Cardiac atrium fibroblast (primary cell): ENCODE measurements around the gene PDE3A. TPM values are rescaled to one million over a fixed set of nuclear protein-coding genes. Genes with fewer than 3 reads are reported as not detected.

Experiments
- total RNA-seq: library from RNA; depleted of rRNA; stranded (reverse); fragments of >200 nt; gene quantifications from 2 replicates; pipeline ENCODE4 v1.2.3, GENCODE V29; 2015

PDE3A gene
- total RNA-seq = 22.9 and 28.0 TPM in 2 replicates

DNA sequence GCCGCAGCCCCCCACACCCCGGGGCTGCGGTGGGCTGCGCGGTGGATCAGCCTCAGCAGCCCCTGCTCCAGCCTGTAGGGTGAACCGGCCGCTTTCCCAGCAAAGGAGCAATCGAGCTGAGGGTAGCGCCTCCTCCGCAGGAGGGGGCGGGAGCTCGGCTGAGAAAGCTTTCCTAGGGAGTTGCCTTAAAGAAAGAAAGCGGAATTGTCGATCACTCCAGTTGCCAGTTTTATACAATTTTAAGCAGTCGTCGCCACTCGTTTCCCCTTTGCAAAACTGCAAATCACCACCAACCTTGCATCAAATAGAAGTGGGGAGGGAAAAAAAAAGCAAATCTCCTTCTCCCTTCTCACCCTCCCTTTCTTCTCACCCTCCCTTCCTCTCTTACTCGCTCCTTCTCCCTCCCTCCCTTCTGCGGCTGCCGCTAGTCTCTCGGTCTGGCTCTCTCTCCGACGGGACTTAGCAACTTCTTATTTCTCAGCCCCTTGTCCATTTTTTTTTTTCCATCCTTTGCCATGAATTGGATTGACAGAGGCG, at the start of gene PDE3A:
Gene PDE3A (plus strand): TSS at position 424 of the 537 bp plus-strand sequence. CDS start 748 bp downstream, outside the sequence.

DNA sequence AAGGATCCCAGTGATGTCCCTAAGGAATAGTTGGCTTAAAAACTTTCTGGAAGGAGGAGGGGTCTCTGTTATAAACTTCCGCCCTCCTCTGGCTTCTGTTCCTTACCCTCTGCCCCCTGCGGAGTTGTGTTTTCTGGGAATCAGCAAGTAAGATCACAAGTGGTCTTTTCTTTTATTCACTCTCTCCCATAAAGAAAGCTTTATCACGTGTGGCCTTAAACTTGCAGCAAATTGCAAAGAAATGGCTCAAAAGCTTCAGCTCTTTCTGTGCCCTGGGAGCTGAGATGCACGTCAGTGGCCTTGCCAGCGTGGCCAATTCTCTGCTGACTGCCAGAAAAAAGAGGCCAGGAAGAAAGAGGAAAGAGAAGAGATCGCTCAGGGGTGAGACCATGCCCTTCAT, 326.9 kb downstream of the PDE3A start, which contains the start of gene SLCO1C1:
Gene SLCO1C1 (plus strand): TSS at position 101 of the 400 bp plus-strand sequence. CDS start 4,245 bp downstream, outside the sequence.

